ENCODE measurements around the gene PLEKHN1. TPM values are rescaled to one million over a fixed set of nuclear protein-coding genes. Genes with fewer than 3 reads are reported as not detected.

PLEKHN1 gene, protein sequence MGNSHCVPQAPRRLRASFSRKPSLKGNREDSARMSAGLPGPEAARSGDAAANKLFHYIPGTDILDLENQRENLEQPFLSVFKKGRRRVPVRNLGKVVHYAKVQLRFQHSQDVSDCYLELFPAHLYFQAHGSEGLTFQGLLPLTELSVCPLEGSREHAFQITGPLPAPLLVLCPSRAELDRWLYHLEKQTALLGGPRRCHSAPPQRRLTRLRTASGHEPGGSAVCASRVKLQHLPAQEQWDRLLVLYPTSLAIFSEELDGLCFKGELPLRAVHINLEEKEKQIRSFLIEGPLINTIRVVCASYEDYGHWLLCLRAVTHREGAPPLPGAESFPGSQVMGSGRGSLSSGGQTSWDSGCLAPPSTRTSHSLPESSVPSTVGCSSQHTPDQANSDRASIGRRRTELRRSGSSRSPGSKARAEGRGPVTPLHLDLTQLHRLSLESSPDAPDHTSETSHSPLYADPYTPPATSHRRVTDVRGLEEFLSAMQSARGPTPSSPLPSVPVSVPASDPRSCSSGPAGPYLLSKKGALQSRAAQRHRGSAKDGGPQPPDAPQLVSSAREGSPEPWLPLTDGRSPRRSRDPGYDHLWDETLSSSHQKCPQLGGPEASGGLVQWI
- total RNA-seq (2022; extraction: Qiagen RNA extraction) = 3.6 to 6.3 TPM (median 5.7 TPM) in 5 replicates

DNA sequence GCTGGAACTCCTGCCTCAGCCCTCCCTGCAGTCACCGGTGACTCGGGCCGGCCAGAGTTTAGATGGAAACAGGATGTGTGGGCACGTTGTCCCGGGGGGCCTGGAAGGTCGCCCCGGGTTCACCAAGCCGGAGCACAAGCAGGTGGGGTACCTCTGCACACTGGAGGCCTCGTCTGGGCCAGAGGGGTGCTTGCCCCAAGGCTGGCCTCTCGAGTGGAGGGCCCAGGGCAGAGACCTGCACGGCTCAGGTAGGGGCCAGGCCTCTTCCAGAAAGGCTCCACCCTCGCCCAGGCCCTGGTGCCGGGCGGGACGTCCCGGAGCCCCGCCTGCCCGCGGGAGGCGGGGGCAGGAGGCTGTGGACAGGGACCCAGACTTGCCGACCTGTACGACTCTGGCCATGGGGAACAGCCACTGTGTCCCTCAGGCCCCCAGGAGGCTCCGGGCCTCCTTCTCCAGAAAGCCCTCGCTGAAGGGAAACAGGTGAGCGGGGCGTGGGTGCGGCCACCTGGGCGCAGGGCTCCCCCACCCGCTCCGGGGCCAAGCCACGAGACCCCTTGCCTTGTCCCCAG, at the start of gene PLEKHN1:
TSS of gene PLEKHN1 (plus strand) at position 348 of the 569 bp plus-strand sequence. CDS start at position 398, 50 bp downstream.

DNA sequence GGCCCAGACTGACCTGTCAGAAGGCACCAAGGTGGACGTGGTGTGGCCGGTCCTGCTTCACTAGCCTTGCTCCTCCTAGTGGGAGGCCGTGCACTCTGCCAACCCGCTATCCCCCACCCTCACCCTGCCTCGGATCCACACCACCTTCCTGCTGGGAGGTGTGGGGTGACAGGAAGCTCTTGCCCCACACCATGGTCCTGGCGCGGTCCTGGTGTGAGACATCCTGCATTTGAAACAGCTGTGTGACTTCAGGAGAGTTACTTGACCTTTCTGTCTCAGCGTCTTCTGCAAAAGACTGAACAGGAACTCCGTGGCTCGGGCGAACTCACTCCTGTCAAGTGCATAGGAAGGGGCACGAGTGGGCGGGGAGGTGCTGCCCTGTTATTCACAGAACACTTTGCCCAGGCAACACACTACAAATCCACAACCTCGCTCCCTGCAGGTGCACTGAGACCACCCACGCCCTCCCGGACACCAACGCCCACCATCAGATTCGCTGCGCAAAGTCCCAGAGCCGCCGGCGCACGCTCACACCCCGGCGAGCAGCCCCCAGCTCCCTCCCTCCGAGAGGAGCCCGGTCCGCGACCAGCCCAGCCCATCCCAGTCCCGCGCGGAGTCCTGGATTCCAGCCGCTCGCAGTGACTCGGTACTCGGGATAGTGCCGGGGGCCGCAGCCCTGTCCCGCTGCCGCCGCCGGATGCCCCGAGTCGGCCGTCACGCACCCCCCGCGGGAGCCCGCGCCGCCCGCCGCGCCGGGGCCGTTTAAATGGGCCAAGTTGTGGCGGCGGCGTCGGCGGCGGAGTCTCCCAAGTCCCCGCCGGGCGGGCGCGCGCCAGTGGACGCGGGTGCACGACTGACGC, 42.9 kb upstream of the PLEKHN1 start, which contains the start of gene SAMD11:
TSS of gene SAMD11 (plus strand) at position 793 of the 860 bp plus-strand sequence. CDS start 509 bp downstream, outside the sequence.

DNA sequence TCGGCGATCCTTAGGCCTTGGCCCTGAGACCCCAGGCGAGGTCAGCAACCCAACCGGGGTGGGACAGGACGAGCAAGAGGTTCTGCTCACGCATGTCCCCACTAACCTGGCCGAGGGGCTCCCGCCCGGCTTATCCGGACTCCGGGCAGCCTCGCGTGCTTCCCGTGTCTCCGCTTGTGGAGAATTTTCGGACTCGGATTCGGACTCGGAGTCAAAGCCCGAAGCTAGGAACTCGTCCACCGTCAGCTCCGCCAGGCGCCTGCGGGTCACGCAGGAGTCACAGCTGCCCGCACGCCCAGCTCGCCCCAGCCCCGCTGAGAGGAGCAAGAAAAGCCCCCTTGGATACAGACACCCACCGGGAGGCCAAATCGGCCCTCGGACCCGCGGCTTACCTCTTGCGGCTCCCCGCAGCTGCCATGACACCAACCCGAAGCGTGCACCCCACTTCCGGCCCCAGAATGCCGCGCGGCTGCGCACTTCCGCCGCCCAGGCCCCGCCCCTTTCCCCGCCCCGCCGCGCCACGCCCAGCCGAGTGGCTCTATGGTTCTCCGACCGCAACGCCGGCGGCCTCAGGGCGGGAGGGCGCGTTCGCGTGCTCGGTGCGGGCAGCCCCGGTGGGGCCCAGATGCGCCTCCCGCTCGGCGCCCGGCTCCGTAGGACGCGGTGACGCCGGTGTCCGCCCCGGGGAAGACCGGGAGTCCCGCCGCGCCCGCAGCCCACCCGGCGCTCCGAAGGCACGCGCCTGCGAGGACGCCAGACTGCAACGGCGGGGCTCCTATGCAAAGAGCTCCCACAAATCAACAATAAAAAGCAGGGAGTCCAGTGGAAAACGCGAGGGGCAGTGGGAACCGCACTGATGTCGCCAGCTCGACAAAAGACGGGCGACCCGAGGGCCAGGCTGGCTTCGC, 7.2 kb upstream of the PLEKHN1 start, which contains the start of gene NOC2L:
TSS of gene NOC2L (minus strand) at position 434 of the 908 bp plus-strand sequence. CDS start at position 418, 16 bp downstream.

DNA sequence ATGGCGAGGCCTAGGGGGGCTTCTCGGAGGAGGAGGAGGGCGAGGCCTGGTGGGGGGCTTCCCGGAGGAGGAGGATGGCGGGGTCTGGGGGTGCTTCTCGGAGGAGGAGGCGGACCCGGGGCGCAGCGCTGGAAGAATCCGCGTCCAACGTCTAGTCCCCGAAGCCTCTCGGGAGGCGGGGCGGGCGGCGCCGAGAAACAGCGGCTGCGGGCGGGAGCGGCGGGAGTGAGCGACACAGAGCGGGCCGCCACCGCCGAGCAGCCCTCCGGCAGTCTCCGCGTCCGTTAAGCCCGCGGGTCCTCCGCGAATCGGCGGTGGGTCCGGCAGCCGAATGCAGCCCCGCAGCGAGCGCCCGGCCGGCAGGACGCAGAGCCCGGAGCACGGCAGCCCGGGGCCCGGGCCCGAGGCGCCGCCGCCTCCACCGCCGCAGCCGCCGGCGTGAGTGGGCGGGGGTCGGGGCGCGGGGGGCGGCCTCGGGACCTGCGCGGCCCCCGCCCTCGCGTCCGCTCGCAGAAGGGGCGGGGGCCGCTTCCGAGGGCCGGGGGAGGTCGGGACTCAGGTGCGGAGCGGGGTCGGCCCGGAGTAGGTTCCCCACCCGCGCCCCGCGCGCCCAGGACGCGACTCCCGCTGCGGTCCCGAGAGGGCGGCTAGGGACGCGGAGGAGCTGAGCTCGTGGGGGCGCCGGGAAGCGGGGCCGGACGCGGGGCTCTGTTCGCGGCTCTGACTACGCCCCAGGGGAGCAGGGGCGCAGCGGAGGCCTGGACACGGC, 5.7 kb upstream of the PLEKHN1 start, which contains the start of gene KLHL17:
TSS of gene KLHL17 (plus strand) at position 222 of the 769 bp plus-strand sequence. CDS start at position 332, 110 bp downstream.

DNA sequence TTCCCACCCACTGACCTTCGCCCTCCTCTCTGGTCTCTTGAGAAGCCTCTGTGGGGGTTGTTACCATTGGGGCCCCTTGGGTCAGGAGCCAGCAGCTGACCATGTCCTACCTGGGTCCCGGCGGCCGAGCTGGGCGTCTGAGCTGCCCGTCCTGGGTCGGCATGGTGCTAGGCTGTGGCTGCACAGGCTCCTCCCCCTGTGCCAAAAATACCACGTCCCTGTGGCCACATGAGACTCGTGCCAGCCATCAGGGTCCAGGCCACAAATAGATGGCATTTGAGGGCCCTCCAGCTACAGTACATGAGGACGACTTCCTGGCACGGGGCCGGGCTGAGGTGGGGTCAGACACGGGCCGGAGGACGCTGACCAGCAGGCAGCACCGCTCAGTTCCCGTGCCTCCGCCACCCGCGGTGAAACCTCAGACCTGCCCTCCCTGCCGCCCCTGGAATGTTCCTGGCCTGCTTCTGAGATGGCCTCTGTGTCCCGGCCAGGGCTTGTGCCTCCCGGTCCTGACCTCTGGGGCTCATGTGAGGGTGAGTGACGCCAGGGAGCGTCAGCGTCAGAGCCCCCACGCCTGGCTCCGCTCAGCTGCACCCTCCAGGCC, 15.8 kb downstream of the PLEKHN1 start, which contains the start of gene PERM1:
TSS of gene PERM1 (minus strand) at position 139 of the 604 bp plus-strand sequence. CDS start 1,064 bp downstream, outside the sequence.

DNA sequence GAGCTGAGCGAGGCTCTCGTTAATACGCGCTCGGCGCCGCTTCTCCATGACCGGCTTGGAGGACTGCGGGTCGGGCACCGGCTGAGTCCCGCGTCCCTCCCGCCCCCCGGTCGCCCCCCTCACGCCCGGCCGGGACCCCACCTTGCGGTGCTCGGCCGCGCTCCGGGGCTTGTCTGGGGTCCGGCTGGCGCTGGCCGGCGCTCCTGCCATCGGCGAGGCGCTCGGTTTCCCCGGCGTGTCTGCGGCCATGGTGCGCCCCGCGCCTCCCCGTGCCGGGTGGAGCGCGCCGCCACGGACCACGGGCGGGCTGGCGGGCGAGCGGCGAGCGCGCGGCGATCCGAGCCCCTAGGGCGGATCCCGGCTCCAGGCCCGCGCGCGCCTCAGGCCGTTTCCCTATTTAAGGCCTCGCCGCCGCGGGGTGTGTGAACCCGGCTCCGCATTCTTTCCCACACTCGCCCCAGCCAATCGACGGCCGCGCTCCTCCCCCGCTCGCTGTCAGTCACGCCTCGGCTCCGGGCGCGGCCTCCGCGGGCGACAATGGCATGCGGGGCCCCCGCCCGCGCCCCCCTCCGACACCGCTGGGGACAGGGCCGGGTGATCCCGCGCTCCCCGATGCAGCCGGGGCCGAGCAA, 33.6 kb downstream of the PLEKHN1 start, which contains the start of gene HES4:
TSS of gene HES4 (minus strand) at position 373 of the 632 bp plus-strand sequence. CDS start at position 249, 124 bp downstream.

DNA sequence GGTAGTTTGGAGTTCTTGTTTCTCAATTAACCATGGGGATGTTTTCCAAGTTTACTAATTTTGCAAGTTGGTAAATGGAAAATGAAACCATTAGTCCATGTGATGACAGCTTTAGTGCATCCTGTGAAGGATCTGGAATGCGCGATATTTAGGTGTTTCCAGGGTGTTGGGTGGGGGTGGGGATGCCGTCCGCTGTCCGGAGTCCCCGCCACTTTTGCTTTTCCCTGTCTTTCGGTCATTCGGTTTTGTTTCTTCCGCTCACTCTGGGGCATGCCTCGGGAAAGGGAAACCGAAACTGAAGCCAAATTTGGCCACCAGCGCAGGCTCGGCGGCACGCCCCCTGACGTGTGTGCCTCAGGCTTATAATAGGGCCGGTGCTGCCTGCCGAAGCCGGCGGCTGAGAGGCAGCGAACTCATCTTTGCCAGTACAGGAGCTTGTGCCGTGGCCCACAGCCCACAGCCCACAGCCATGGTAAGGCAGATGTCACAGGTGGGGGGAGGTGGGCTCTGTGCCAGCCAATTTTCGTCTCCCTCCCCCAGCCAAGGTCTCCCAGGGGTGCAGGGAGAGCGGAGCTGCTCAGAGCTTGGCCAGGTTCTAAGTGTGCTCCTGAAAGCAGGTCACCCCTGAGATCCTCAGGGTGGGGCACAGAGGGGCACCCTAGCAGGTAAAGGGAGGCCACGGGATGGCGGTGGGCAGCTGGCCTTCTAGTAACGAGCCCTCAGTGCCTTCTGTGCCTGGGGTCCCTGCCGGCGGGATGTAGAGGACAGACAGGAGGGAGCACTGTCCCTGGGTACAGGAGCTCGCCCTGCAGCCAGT, 47.0 kb downstream of the PLEKHN1 start, which contains the start of gene ISG15:
TSS of gene ISG15 (plus strand) at position 393 of the 817 bp plus-strand sequence. CDS start at position 470, 77 bp downstream.

DNA sequence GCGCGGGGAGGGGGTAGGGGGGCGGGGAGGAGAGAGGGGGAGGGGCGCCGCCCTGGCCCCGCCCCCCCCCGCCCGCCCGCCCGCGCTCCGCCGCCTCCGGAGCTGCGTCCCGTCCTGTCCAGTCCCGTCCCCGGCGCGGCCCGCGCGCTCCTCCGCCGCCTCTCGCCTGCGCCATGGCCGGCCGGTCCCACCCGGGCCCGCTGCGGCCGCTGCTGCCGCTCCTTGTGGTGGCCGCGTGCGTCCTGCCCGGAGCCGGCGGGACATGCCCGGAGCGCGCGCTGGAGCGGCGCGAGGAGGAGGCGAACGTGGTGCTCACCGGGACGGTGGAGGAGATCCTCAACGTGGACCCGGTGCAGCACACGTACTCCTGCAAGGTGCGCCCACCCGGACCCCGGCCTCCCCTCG, 53.7 kb downstream of the PLEKHN1 start, which contains the start of gene AGRN:
TSS of gene AGRN (plus strand) at position 121 of the 405 bp plus-strand sequence. CDS start at position 174, 53 bp downstream.

Other genes with a start within 250 kb of the PLEKHN1 start
- gene SAMD11, start 42.6 kb upstream of the PLEKHN1 start, total RNA-seq (2022; extraction: Qiagen RNA extraction) = 16.3 to 29.6 TPM (median 27.8 TPM) in 5 replicates
- 68.0 to 91.8 TPM (median 81.8 TPM) in 5 replicates for gene NOC2L, start 7.2 kb upstream of the PLEKHN1 start, total RNA-seq (2022; extraction: Qiagen RNA extraction)
- 9.1 to 20.0 TPM (median 16.2 TPM) in 5 replicates for gene KLHL17, start 5.9 kb upstream of the PLEKHN1 start, total RNA-seq (2022; extraction: Qiagen RNA extraction)
- gene PERM1, start 15.6 kb downstream of the PLEKHN1 start, total RNA-seq (2022; extraction: Qiagen RNA extraction) = 0.10 to 0.30 TPM (median 0.14 TPM) in 4 of 5 replicates, not detected in the other
- gene HES4, start 33.6 kb downstream of the PLEKHN1 start, total RNA-seq (2022; extraction: Qiagen RNA extraction) = 22.0 to 73.2 TPM (median 67.5 TPM) in 5 replicates
- 14.5 to 24.2 TPM (median 20.9 TPM) in 5 replicates for gene ISG15, start 47.0 kb downstream of the PLEKHN1 start, total RNA-seq (2022; extraction: Qiagen RNA extraction)
- 70.3 to 123 TPM (median 118 TPM) in 5 replicates for gene AGRN, start 53.6 kb downstream of the PLEKHN1 start, total RNA-seq (2022; extraction: Qiagen RNA extraction)
- gene RNF223, start 107.8 kb downstream of the PLEKHN1 start, total RNA-seq (2022; extraction: Qiagen RNA extraction) = 0.23 to 0.34 TPM (median 0.27 TPM) in 5 replicates
- 9.0 to 15.0 TPM (median 13.5 TPM) in 5 replicates for gene C1orf159, start 149.6 kb downstream of the PLEKHN1 start, total RNA-seq (2022; extraction: Qiagen RNA extraction)
- not detected in 5 replicates for gene TTLL10, start 207.4 kb downstream of the PLEKHN1 start, total RNA-seq (2022; extraction: Qiagen RNA extraction)
- 0.15 to 0.25 TPM (median 0.15 TPM) in 3 of 5 replicates, not detected in the others for gene TNFRSF18, start 240.1 kb downstream of the PLEKHN1 start, total RNA-seq (2022; extraction: Qiagen RNA extraction)
- gene TNFRSF4, start 247.7 kb downstream of the PLEKHN1 start, total RNA-seq (2022; extraction: Qiagen RNA extraction) = 0.11 to 0.19 TPM (median 0.14 TPM) in 3 of 5 replicates, not detected in the others

Measured in A549 treated with Mapracorat at 1 μM for 4 hours (cell line).